ENCODE measurements around the gene ANO8.

DNA sequence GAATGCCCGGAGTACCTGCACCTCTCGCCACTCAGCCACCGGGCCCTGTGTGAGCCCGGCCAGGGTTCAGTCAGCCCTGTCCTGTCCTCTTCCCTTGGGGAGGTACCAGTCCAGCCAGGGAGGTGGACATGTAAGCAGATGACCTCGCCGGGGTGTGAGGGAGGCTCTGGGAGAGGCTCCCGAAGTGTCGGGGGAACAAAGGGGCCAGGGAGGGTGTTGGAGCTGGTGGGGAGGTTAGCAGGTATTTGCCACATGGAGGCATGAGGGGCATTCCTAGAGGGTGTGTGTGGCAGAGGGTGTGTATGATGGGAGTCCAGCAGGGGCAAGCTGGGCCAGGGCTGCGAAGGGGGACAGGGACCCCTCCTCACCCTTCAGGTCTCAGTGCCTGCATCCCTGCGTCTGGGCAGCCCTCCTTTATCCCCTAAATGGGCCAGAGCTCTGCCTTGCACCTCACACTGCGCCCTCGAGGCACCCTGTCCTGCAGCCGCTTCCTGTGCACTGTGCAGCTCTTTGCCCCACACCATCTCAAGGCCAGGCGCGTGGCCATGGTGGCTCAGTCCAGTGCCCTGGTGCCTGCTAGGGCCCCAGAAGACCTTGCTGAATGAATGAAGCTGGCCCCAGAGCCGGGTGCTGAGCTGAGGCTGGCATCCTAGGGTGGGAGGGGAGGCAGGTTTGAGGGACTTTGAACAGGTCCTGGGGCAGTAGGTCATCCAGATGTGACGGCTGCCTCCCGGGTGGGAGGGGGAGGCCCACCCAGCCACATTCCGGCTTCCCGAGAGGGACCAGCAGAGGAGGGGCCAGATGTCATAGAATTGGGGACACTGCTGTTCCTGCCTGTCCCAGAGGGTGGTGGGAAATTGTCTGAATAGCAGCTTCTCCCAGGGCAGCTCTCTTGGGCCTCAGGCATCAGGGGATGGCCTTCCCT lies 22.2 kb downstream of the ANO8 start:
- TF ChIP-seq, protein P1, sequence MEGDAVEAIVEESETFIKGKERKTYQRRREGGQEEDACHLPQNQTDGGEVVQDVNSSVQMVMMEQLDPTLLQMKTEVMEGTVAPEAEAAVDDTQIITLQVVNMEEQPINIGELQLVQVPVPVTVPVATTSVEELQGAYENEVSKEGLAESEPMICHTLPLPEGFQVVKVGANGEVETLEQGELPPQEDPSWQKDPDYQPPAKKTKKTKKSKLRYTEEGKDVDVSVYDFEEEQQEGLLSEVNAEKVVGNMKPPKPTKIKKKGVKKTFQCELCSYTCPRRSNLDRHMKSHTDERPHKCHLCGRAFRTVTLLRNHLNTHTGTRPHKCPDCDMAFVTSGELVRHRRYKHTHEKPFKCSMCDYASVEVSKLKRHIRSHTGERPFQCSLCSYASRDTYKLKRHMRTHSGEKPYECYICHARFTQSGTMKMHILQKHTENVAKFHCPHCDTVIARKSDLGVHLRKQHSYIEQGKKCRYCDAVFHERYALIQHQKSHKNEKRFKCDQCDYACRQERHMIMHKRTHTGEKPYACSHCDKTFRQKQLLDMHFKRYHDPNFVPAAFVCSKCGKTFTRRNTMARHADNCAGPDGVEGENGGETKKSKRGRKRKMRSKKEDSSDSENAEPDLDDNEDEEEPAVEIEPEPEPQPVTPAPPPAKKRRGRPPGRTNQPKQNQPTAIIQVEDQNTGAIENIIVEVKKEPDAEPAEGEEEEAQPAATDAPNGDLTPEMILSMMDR (IDR thresholded peaks at IDR 0.05): no peak
- no peak for TF ChIP-seq POLR2A (IDR thresholded peaks at IDR 0.05)

Measured in transverse colon (tissue), 3 donors.